GM18520 (cell line): ENCODE measurements around the gene KIF14.
A peak's percentile ranks its signal among the peaks of the same experiment; 100 is the strongest.
"Not testable (repeated sequence)": the region's sequence is repeated elsewhere in the genome, so short reads cannot be mapped to it uniquely, and the experiment has no call there.

ENCODE experiments used
- ATAC-seq: cut with Tn5 transposase; IDR thresholded peaks from one replicate; pipeline ENCODE4 v1.9.1; 2021; ENCODE audit not compliant: unreplicated experiment

KIF14 gene

GRCh38 chr1:200631375-200631774 lies 10.8 kb upstream of the KIF14 start:
- no peak for ATAC-seq

- not testable (repeated sequence) for ATAC-seq
These were observed 10.0 kb upstream of the KIF14 start for GRCh38 chr1:200630515-200630899.

- ATAC-seq, result no peak
These were observed 9.4 kb upstream of the KIF14 start for GRCh38 chr1:200629876-200630514.

GRCh38 chr1:200628223-200628881 lies 7.8 kb upstream of the KIF14 start:
- peak; percentile 51 for ATAC-seq

GRCh38 chr1:200627575-200628222 lies 7.1 kb upstream of the KIF14 start:
- ATAC-seq, result no peak

- no peak for ATAC-seq
These were observed 6.4 kb upstream of the KIF14 start for GRCh38 chr1:200626853-200627534.

GRCh38 chr1:200625381-200625824 lies 4.9 kb upstream of the KIF14 start:
- ATAC-seq, result peak; percentile 32

- ATAC-seq, result peak; percentile 1
These were observed 4.3 kb upstream of the KIF14 start for GRCh38 chr1:200624679-200625335.

- no peak for ATAC-seq
These were observed 668 bp downstream of the KIF14 start for GRCh38 chr1:200619894-200620272.

- no peak for ATAC-seq
These were observed 9.7 kb downstream of the KIF14 start for GRCh38 chr1:200610846-200611245.

- ATAC-seq, result no peak
These were observed 17.9 kb downstream of the KIF14 start for GRCh38 chr1:200602632-200603031.

- ATAC-seq, result no peak
These were observed 30.6 kb downstream of the KIF14 start for GRCh38 chr1:200590001-200590400.

- ATAC-seq, result peak; percentile 55
These were observed 31.9 kb downstream of the KIF14 start for GRCh38 chr1:200588698-200589097.

- ATAC-seq, result no peak
These were observed 56.2 kb downstream of the KIF14 start for GRCh38 chr1:200564319-200564718.

- peak; percentile 24 for ATAC-seq
These were observed 58.7 kb downstream of the KIF14 start for GRCh38 chr1:200561856-200562214.

GRCh38 chr1:200558866-200559459 lies 61.6 kb downstream of the KIF14 start:
- no peak for ATAC-seq

- no peak for ATAC-seq
These were observed 64.5 kb downstream of the KIF14 start for GRCh38 chr1:200556002-200556401.

GRCh38 chr1:200552737-200553136 lies 67.8 kb downstream of the KIF14 start:
- ATAC-seq, result not testable (repeated sequence)

GRCh38 chr1:200550367-200550766 lies 70.2 kb downstream of the KIF14 start:
- ATAC-seq, result no peak

- ATAC-seq, result no peak
These were observed 73.2 kb downstream of the KIF14 start for GRCh38 chr1:200547386-200547785.

- ATAC-seq, result no peak
These were observed 74.0 kb downstream of the KIF14 start for GRCh38 chr1:200546577-200546976.
